K562 (cell line): ENCODE results near the gene CHSY1. TPM values are rescaled to one million over a fixed set of nuclear protein-coding genes. Genes with fewer than 3 reads are reported as not detected.

Experiments used
- ATF7 ChIP-seq: fragments of 450-650 bp; IDR thresholded peaks from 2 replicates; pipeline ENCODE4 v1.7.1; 2014; ENCODE audit warnings: mild to moderate bottlenecking, moderate library complexity
- BACH1 ChIP-seq: fragments of 200-800 bp; sonication (Bioruptor generic); IDR thresholded peaks from 2 replicates; pipeline ENCODE4 v1.6.1; 2016; ENCODE audit warnings: missing genetic modification characterization, missing compliant biosample characterization
- ETV6 ChIP-seq, 3 experiments: fragments of 150-350 bp in 1 of 3; sonication (generic) in 1 of 3; formaldehyde crosslinking in 1 of 3; IDR thresholded peaks; 2 replicates each; pipeline versions ENCODE4 v1.6.1 to v1.8.0; 2014 to 2022; ENCODE audit warnings: borderline replicate concordance in 2 of 3, low read depth in 2 of 3, antibody characterized with exemption in 1 of 3, low read length in 1 of 3, mild to moderate bottlenecking in 1 of 3, missing genetic modification reagents in 1 of 3
- JUNB ChIP-seq: fragments of 450-650 bp; formaldehyde crosslinking; conservative IDR thresholded peaks from 2 replicates; pipeline ENCODE4 v1.4.0; 2020; ENCODE audit warnings: mild to moderate bottlenecking
- L3MBTL2 ChIP-seq: fragments of 450-650 bp; IDR thresholded peaks from 2 replicates; pipeline ENCODE4 v1.6.1; 2016; ENCODE audit warnings: mild to moderate bottlenecking, moderate library complexity
- MAX ChIP-seq: sonication (generic); formaldehyde crosslinking; IDR thresholded peaks from 2 replicates; pipeline ENCODE4 v1.9.0; 2022; ENCODE audit warnings: mild to moderate bottlenecking, missing genetic modification reagents
- MBD1 ChIP-seq: fragments of 250-450 bp; sonication (Bioruptor Pico); IDR thresholded peaks from 2 replicates; pipeline ENCODE4 v1.8.0; 2022; ENCODE audit warnings: inconsistent platforms
- NELFE ChIP-seq: IDR thresholded peaks from 2 replicates; pipeline ENCODE4 v1.6.1; 2011; ENCODE audit warnings: mild to moderate bottlenecking; ENCODE audit not compliant: insufficient read depth, insufficient read length
- PRMT5 ChIP-seq: sonication (generic); formaldehyde crosslinking; IDR thresholded peaks from 2 replicates; pipeline ENCODE4 v1.5.0; 2020; ENCODE audit warnings: missing genetic modification reagents
- RCOR1 ChIP-seq, 2 experiments: IDR thresholded peaks; 2 replicates each; pipeline ENCODE4 v1.6.1; 2012; ENCODE audit warnings: low read depth in 2 of 2, low read length in 2 of 2, borderline replicate concordance in 1 of 2, improper control_type of control experiment in 1 of 2
- SREBF1 ChIP-seq: fragments of 150-350 bp; IDR thresholded peaks from 2 replicates; pipeline ENCODE4 v1.6.1; 2014; ENCODE audit warnings: antibody characterized with exemption, low read depth, low read length, borderline replicate concordance
- TRIM24 ChIP-seq, 2 experiments: fragments of 450-650 bp; IDR thresholded peaks; 2 replicates each; pipeline ENCODE4 v1.6.1; 2016
- ZBTB40 ChIP-seq, 2 experiments: fragments of 450-650 bp in 1 of 2; sonication (generic) in 1 of 2; formaldehyde crosslinking in 1 of 2; IDR thresholded peaks; 2 replicates each; pipeline versions ENCODE4 v1.7.1 to v1.9.0; 2016 to 2022; ENCODE audit warnings: inconsistent platforms in 1 of 2, mild to moderate bottlenecking in 1 of 2, missing genetic modification reagents in 1 of 2
- ZFP30 ChIP-seq: fragments of 250-450 bp; sonication (Bioruptor Pico); IDR thresholded peaks from 2 replicates; pipeline ENCODE4 v1.8.0; 2022; ENCODE audit warnings: moderate library complexity, mild to moderate bottlenecking, inconsistent platforms, borderline replicate concordance
- ZNF41 ChIP-seq: fragments of 250-450 bp; sonication (Bioruptor Pico); conservative IDR thresholded peaks from 2 replicates; pipeline ENCODE4 v1.4.0; 2020; ENCODE audit warnings: mild to moderate bottlenecking
- ZNF57 ChIP-seq: fragments of 450-650 bp; formaldehyde crosslinking; IDR thresholded peaks from 2 replicates; pipeline ENCODE4 v1.4.0; 2020; ENCODE audit warnings: mild to moderate bottlenecking, moderate library complexity
- polyA plus RNA-seq, 8 experiments: library from polyadenylated mRNA; depleted of rRNA in 4 of 8; stranded (reverse) in 5 of 8; unstranded in 3 of 8; fragments of >200 nt; fragmentation: Nextera tagmentation in 2 of 8; fragmentation: Illumina TruSeq in 1 of 8; extraction: Ambion mirVana in 2 of 8; extraction: Trizol in 1 of 8; gene quantifications; 2 replicates each; pipeline versions ENCODE4 v1.2.1 to v1.2.3, GENCODE V29; 2011 to 2014; ENCODE audit warnings: inconsistent platforms in 1 of 8, missing spikeins in 1 of 8
- total RNA-seq, 7 experiments: library from RNA; depleted of rRNA in 6 of 7; stranded (reverse); fragments of >200 nt in 6 of 7; fragmentation: Illumina TruSeq in 2 of 7; extraction: Trizol in 2 of 7; gene quantifications; 2 replicates each; pipeline versions ENCODE4 v1.2.1 to v1.2.3, GENCODE V29; 2011 to 2021; ENCODE audit warnings: low replicate concordance in 1 of 7

The CHSY1 gene
- total and polyA plus RNA-seq, 9 of the 15 experiments (the other 6 are each of a cell fraction or from before 2014, with no cell fraction given) = 7.0 to 16.4 (median 13.4) TPM

- TF ChIP-seq ZBTB40 (IDR thresholded peaks at IDR 0.05) (peak; percentile 44; the same call in 1 of the 2 replicates), ZBTB40 (CRISPR knock-in tag; IDR thresholded peaks at IDR 0.05) (no peak), ETV6 (IDR thresholded peaks at IDR 0.05; ENCODE audit: borderline replicate concordance in 1 of 2, low read depth in 2 of 2, low read length in 1 of 2) (0 out of 4 replicates have a peak, but pooled peaks of 1 of the 2 experiments have one; percentile 42), ETV6 (CRISPR knock-in tag; IDR thresholded peaks at IDR 0.05; ENCODE audit: borderline replicate concordance) (no peak), RCOR1 (IDR thresholded peaks at IDR 0.05; ENCODE audit: borderline replicate concordance in 1 of 2, low read depth in 2 of 2, low read length in 2 of 2) (peak; percentile 65 to 96; a peak in 3 of 4 replicates), L3MBTL2 (peak; percentile 54; the same call in 1 of the 2 replicates), ZNF57 (no peak), NELFE (no peak), PRMT5 (CRISPR knock-in tag) (no peak), MAX (0 out of 2 replicates have a peak, but pooled peaks have one; percentile 17), SREBF1 (no peak), ZNF41 (CRISPR knock-in tag) (no peak), TRIM24 (IDR thresholded peaks at IDR 0.05) (peak; percentile 88 to 94), MBD1 (CRISPR knock-in tag) (no peak), JUNB (CRISPR knock-in tag) (peak; percentile 87), ZFP30 (CRISPR knock-in tag) (no peak), BACH1 (tag) (peak; percentile 86), ATF7 (peak; percentile 77)
Observed at GRCh38 chr15:101255615-101256241, 3.9 kb upstream of the CHSY1 start (continued).
